HG02852 (cell line): ENCODE results near the gene DNAI1.
"Not testable (repeated sequence)": the region's sequence is repeated elsewhere in the genome, so short reads cannot be mapped to it uniquely, and the experiment has no call there.

Source experiments
- ATAC-seq: cut with Tn5 transposase; IDR thresholded peaks from one replicate; pipeline ENCODE4 v1.9.1; 2021; ENCODE audit warnings: mild to moderate bottlenecking, moderate library complexity; ENCODE audit not compliant: unreplicated experiment

DNAI1 gene

GRCh38 chr9:34532041-34532440 is 73.4 kb downstream of the DNAI1 start:
- not testable (repeated sequence) for ATAC-seq

- no peak for ATAC-seq
Observed at GRCh38 chr9:34536685-34537084, 78.1 kb downstream of the DNAI1 start.

- no peak for ATAC-seq
Observed at GRCh38 chr9:34540827-34541226, 82.2 kb downstream of the DNAI1 start.

GRCh38 chr9:34541540-34541939 is 82.9 kb downstream of the DNAI1 start:
- ATAC-seq: no peak

GRCh38 chr9:34544035-34544434 is 85.4 kb downstream of the DNAI1 start:
- no peak for ATAC-seq

GRCh38 chr9:34545497-34545896 is 86.9 kb downstream of the DNAI1 start:
- no peak for ATAC-seq

- ATAC-seq: no peak
Observed at GRCh38 chr9:34546102-34546833, 87.7 kb downstream of the DNAI1 start.

- no peak for ATAC-seq
Observed at GRCh38 chr9:34546834-34547827, 88.5 kb downstream of the DNAI1 start.

- ATAC-seq: no peak
Observed at GRCh38 chr9:34547960-34548611, 89.5 kb downstream of the DNAI1 start.

- no peak for ATAC-seq
Observed at GRCh38 chr9:34549407-34549732, 90.8 kb downstream of the DNAI1 start.

- ATAC-seq: no peak
Observed at GRCh38 chr9:34550016-34550680, 91.5 kb downstream of the DNAI1 start.

- no peak for ATAC-seq
Observed at GRCh38 chr9:34550681-34551270, 92.2 kb downstream of the DNAI1 start.

- ATAC-seq: no peak
Observed at GRCh38 chr9:34551751-34552605, 93.4 kb downstream of the DNAI1 start.

- ATAC-seq: no peak
Observed at GRCh38 chr9:34552606-34552981, 94.0 kb downstream of the DNAI1 start.

GRCh38 chr9:34552986-34553385 is 94.4 kb downstream of the DNAI1 start:
- no peak for ATAC-seq

- no peak for ATAC-seq
Observed at GRCh38 chr9:34553511-34554021, 95.0 kb downstream of the DNAI1 start.

- no peak for ATAC-seq
Observed at GRCh38 chr9:34554211-34555001, 95.8 kb downstream of the DNAI1 start.

GRCh38 chr9:34555002-34555348 is 96.4 kb downstream of the DNAI1 start:
- no peak for ATAC-seq

- ATAC-seq: no peak
Observed at GRCh38 chr9:34555500-34555899, 96.9 kb downstream of the DNAI1 start.
